Measurements from ENCODE around the gene CNTN1.
"Not testable (repeated sequence)": the region's sequence is repeated elsewhere in the genome, so short reads cannot be mapped to it uniquely, and the experiment has no call there.

Gene CNTN1

DNA sequence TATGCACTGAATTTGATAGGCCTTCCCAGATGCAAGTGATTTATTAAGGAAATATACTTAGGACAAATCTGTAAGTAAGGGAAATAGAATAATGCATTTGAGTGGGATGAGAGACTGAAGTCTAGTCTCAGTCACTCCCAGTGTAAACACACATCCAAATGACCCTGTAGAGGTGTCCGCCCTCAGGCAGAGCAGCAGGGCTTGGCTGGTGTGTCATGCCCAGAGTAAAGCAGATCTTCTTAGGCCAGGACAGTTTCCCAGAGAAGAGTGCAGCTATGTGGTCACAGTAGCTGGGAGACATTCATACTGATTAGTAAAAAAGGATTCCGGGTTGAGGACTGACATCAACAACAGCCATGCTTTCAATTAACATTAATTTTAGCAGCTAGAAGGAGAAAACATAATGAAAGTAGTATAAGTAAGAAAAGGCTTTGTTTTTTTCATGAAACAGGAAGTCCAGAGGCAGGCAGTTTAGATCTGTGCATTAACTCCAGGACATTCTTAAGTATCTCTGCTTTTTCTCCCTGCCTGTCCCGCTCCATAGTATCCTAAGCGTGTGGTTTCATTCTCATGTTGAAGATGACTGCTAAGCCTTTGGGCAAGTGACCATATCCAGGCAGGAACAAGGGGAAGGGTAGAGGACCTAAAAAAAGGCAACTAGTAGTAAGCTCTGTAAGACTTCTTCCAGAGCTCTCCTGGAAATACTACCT is 35.7 kb downstream of the CNTN1 start:
- H3K4me3 ChIP-seq (ENCODE audit: low read depth, low read length), result no peak overlapping the region
- in situ Hi-C loops (cut with HindIII; ENCODE audit: low sequenced_read_pairs), result no loop called here
- TF ChIP-seq, protein P1, sequence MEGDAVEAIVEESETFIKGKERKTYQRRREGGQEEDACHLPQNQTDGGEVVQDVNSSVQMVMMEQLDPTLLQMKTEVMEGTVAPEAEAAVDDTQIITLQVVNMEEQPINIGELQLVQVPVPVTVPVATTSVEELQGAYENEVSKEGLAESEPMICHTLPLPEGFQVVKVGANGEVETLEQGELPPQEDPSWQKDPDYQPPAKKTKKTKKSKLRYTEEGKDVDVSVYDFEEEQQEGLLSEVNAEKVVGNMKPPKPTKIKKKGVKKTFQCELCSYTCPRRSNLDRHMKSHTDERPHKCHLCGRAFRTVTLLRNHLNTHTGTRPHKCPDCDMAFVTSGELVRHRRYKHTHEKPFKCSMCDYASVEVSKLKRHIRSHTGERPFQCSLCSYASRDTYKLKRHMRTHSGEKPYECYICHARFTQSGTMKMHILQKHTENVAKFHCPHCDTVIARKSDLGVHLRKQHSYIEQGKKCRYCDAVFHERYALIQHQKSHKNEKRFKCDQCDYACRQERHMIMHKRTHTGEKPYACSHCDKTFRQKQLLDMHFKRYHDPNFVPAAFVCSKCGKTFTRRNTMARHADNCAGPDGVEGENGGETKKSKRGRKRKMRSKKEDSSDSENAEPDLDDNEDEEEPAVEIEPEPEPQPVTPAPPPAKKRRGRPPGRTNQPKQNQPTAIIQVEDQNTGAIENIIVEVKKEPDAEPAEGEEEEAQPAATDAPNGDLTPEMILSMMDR (IDR thresholded peaks at IDR 0.05; ENCODE audit: low read depth, low read length, missing control alignments), result no peak
- DNase-seq (ENCODE audit: low read depth), result no peak

DNA sequence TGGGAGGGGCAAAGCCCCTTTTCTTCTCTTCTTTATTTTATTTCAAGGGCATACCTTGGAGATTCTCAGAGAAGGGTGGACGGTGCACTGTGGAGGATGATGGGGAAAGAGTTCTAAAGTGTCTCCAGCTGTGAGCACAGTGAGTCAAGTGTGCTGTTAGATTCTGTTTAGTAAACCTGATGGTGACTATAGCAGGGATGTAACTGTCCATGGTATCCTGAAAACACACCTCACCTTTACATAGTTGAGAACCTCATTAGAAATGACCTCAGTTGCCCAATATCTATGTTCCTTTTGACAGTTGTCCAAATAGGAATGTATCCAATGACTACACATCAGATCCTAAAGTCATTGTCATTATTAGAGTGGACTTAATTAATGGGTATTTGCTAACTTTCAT is 38.0 kb downstream of the CNTN1 start:
- no peak overlapping the region for H3K4me3 ChIP-seq (ENCODE audit: low read depth, low read length)
- DNase-seq (ENCODE audit: low read depth), result no peak
- in situ Hi-C loops (cut with HindIII; ENCODE audit: low sequenced_read_pairs), result no loop called here
- TF ChIP-seq, protein P1 (IDR thresholded peaks at IDR 0.05; ENCODE audit: low read depth, low read length, missing control alignments), result no peak

DNA sequence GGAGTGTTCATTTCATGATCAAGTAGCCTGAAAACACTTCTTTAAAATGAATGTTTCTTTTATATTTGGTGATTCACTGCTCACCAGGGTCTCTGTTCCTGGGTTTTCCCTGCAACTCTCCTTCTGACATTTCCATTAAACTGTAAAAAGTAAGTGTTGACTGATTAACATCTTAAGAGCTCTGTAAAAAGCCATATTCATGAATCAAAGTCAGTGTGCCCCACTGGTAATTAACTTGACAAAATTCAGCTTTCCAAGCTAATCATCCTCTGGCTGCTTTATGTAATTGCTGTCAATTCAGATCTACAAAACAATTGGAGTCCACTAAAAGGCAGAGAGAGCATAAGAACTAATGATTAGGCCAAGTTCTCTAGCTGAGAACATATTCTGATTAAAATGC is 41.6 kb downstream of the CNTN1 start:
- H3K4me3 ChIP-seq (ENCODE audit: low read depth, low read length), result no peak overlapping the region
- TF ChIP-seq, protein P1 (IDR thresholded peaks at IDR 0.05; ENCODE audit: low read depth, low read length, missing control alignments), result no peak
- in situ Hi-C loops (cut with HindIII; ENCODE audit: low sequenced_read_pairs), result no loop called here
- DNase-seq (ENCODE audit: low read depth), result no peak

DNA sequence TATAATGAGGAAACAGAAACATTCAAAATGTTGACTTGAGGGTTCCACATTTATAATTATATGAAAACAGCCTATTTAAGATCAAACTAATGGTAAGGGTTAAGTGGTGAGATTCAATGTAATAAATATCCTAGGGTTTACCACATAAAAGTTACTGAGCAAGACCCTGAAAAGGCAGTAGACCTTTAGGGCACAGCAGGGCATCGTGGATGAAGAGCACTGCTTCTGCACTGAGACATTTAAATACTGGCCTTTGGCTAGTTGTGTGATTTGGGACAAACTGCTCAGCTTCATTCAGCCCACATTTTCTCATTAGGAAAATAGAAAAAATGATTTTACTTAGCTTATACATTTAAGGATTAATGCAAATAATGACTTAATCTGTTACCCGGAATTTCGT is 42.0 kb downstream of the CNTN1 start:
- in situ Hi-C loops (cut with HindIII; ENCODE audit: low sequenced_read_pairs), result no loop called here
- DNase-seq (ENCODE audit: low read depth), result no peak
- H3K4me3 ChIP-seq (ENCODE audit: low read depth, low read length), result no peak overlapping the region
- TF ChIP-seq, protein P1 (IDR thresholded peaks at IDR 0.05; ENCODE audit: low read depth, low read length, missing control alignments), result no peak

DNA sequence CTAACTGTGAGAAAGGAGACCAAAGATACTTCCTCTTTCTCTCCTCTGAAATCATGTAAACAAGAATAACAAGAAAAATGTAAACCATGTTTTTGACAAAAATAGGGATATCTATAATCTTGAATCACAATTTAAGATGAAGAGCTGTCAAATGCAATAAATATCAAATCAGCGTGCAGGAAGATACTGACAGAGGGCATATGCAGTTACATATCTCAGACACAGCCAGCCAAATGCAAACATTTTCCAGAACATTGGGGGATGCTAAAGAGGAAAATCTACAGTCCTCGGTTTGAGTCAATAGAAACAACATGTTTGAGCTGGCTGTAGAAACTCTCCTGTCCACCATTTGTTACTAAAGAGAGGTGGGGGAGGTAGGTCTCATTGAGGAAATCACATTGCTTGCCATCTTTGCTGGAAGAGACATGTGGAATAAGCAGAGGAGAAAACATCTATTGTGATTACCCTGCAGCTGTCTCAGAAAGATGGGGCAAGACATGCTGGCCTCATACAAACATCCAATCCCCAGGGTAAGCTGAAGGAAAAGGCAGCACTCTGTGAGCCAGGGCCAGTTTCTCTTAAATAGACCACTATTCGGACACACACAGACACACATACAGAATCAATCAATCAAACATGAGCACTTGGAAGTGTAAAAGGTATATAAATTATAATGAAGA is 43.5 kb downstream of the CNTN1 start:
- no peak overlapping the region for H3K4me3 ChIP-seq (ENCODE audit: low read depth, low read length)
- in situ Hi-C loops (cut with HindIII; ENCODE audit: low sequenced_read_pairs), result no loop called here
- no peak for DNase-seq (ENCODE audit: low read depth)
- TF ChIP-seq, protein P1 (IDR thresholded peaks at IDR 0.05; ENCODE audit: low read depth, low read length, missing control alignments), result no peak

DNA sequence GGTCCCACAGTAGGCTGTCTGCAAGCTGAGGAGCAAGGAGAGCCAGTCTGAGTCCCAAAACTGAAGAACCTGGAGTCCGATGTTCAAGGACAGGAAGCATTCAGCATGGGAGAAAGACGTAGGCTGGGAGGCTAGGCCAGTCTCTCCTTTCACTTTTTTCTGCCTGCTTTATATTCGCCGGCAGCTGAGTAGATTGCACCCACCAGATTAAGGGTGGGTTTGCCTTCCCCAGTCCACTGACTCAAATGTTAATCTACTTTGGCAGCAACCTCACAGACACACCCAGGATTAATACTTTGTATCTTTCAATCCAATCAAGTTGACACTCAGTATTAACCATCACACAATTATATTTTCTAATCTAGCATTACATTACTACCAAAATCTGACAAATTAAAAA is 45.2 kb downstream of the CNTN1 start:
- DNase-seq (ENCODE audit: low read depth); in situ Hi-C loops (cut with HindIII; ENCODE audit: low sequenced_read_pairs); H3K4me3 ChIP-seq (ENCODE audit: low read depth, low read length): not testable (repeated sequence)

DNA sequence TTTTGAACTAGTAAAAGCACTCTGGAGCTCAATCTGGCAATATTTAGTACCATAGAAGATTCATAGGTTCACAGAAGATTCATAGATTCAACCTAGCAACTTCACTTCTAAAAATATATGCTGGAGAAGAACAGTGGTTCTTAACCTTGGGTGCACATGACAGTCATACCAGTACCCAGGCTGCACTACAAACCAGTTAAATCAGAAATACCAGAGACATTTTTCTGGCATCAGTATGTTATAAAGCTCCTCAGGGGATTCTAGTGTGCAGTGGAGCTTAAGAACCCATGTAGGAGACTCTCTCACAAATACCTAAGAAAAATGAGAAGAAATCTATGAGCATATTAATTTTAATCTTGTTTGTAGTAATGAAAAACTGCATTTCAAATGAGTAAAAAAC is 46.6 kb downstream of the CNTN1 start:
- no peak overlapping the region for H3K4me3 ChIP-seq (ENCODE audit: low read depth, low read length)
- in situ Hi-C loops (cut with HindIII; ENCODE audit: low sequenced_read_pairs), result no loop called here
- TF ChIP-seq, protein P1 (IDR thresholded peaks at IDR 0.05; ENCODE audit: low read depth, low read length, missing control alignments), result no peak
- DNase-seq (ENCODE audit: low read depth), result no peak

Measured in astrocyte of the cerebellum (primary cell).